H1 (cell line): ENCODE measurements around the gene TFF1. TPM values are rescaled to one million over a fixed set of nuclear protein-coding genes. Genes with fewer than 3 reads are reported as not detected.

Experiments used
- CREB1 ChIP-seq: IDR thresholded peaks from 2 replicates; pipeline ENCODE4 v1.6.1; 2012; ENCODE audit warnings: inconsistent platforms
- E2F6 ChIP-seq: IDR thresholded peaks from 2 replicates; pipeline ENCODE4 v1.6.1; 2012; ENCODE audit warnings: inconsistent platforms
- HDAC2 ChIP-seq, 2 experiments: fragments of 300-600 bp in 1 of 2; sonication (generic) in 1 of 2; IDR thresholded peaks; 2 replicates each; pipeline ENCODE4 v1.6.1; 2011 to 2012; ENCODE audit warnings: low read depth in 2 of 2, low read length in 2 of 2, mild to moderate bottlenecking in 2 of 2, moderate library complexity in 2 of 2, borderline replicate concordance in 1 of 2, inconsistent platforms in 1 of 2
- MAFK ChIP-seq: IDR thresholded peaks from 2 replicates; pipeline ENCODE4 v1.6.1; 2012; ENCODE audit warnings: low read depth, mild to moderate bottlenecking, improper control_type of control experiment, low read length
- RAD21 ChIP-seq, 2 experiments: IDR thresholded peaks in 1 of 2; conservative IDR thresholded peaks in 1 of 2; 2 replicates each; pipeline ENCODE4 v1.6.1; 2011; ENCODE audit warnings: low read depth in 2 of 2, low read length in 2 of 2, improper control_type of control experiment in 1 of 2, inconsistent platforms in 1 of 2, mild to moderate bottlenecking in 1 of 2, moderate library complexity in 1 of 2
- SP1 ChIP-seq: IDR thresholded peaks from 2 replicates; pipeline ENCODE4 v1.6.1; 2011; ENCODE audit warnings: low read depth, low read length
- SP4 ChIP-seq: IDR thresholded peaks from 2 replicates; pipeline ENCODE4 v1.6.1; 2012; ENCODE audit warnings: low read length, inconsistent platforms
- polyA plus RNA-seq, 7 experiments: library from polyadenylated mRNA; depleted of rRNA in 3 of 7; stranded (reverse) in 5 of 7; unstranded in 2 of 7; fragments of >200 nt in 5 of 7; fragments of 200-250 nt in 2 of 7; gene quantifications; 1 replicate in 5 of 7; 2 replicates in 1 of 7; 4 replicates in 1 of 7; pipeline versions ENCODE4 v1.2.1 to v1.2.3, GENCODE V29; 2011 to 2013; ENCODE audit warnings: missing spikeins in 2 of 7, mixed read lengths in 2 of 7
- total RNA-seq: library from RNA; stranded (reverse); fragmentation: NEBNext Ultra II Directional; extraction: Animal tissue kit (Norgen Biotek cat#: 25700); gene quantifications from 2 replicates; pipeline ENCODE4 v1.2.1, GENCODE V29; 2021
- TF ChIP-seq, protein P1 (sequence below): IDR thresholded peaks from 2 replicates; pipeline ENCODE4 v1.6.1; 2011; ENCODE audit warnings: low read depth, mild to moderate bottlenecking, low read length; ENCODE audit not compliant: insufficient read depth

Gene TFF1
- total and polyA plus RNA-seq, 2 of the 8 experiments (the other 6 are each of a cell fraction or from before 2014, with no cell fraction given), result not detected

DNA sequence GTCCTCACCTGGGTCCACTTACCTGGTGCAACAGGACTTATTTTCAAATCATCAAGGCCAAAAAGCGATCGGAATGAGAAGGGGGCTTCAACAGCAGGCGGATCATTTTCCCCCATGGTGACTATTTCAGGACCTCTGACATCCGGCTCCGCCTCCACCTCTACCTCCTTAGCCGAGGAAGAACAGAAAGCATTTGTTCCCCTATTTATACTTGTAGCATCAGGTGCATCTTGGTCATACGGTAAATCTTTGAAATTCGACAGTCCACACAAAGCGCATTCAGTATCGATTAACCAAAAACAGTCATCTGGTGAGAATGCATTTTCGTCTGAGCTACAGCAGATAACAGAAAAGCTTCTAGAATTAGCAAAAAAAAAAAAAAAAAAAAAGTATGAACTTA lies 29.0 kb upstream of the TFF1 start (continued):
- TF ChIP-seq, protein P1, sequence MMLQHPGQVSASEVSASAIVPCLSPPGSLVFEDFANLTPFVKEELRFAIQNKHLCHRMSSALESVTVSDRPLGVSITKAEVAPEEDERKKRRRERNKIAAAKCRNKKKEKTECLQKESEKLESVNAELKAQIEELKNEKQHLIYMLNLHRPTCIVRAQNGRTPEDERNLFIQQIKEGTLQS, result no peak
- TF ChIP-seq CREB1 (no peak), E2F6 (no peak), SP1 (no peak), SP4 (no peak), RAD21 (IDR thresholded peaks at IDR 0.05 in 1 of 2, conservative IDR thresholded peaks at IDR 0.05 in 1 of 2; ENCODE audit: low read depth in 2 of 2, low read length in 2 of 2) (no peak), HDAC2 (IDR thresholded peaks at IDR 0.05; ENCODE audit: borderline replicate concordance in 1 of 2, low read depth in 2 of 2, low read length in 2 of 2) (no peak), MAFK (no peak)
